ENCODE data around the gene MED15.

The MED15 gene

GRCh38 chr22:20563941-20564371 lies 56.5 kb downstream of the MED15 start:
- Histone ChIP-seq H3K27ac (ENCODE audit: low read depth in 2 of 2, low read length in 2 of 2) (no peak overlapping the region), H3K4me1 (ENCODE audit: control insufficient read depth in 2 of 2, insufficient read depth in 2 of 2, low read length in 2 of 2) (peaks cover 0 to 11% of the 10 kb centered on the region in 2 donors), H3K9me3 (ENCODE audit: control insufficient read depth in 2 of 2, low read length in 2 of 2) (no peaks in the 10 kb centered on the region), H3K36me3 (ENCODE audit: control insufficient read depth in 2 of 2, insufficient read depth in 2 of 2, low read length in 2 of 2) (peaks cover 42 to 52% of the 10 kb centered on the region in 2 donors), H3K27me3 (ENCODE audit: control insufficient read depth in 2 of 2, insufficient read depth in 2 of 2, low read length in 2 of 2) (no peaks in the 10 kb centered on the region), H3K9ac (ENCODE audit: low read depth in 1 of 2, low read length in 2 of 2) (no peak overlapping the region), H3K4me3 (ENCODE audit: low read length in 2 of 2) (no peak overlapping the region)

GRCh38 chr22:20565079-20565734 lies 57.8 kb downstream of the MED15 start:
- Histone ChIP-seq H3K36me3 (ENCODE audit: control insufficient read depth in 2 of 2, insufficient read depth in 2 of 2, low read length in 2 of 2) (peaks cover 39 to 51% of the 10 kb centered on the region in 2 donors), H3K27ac (ENCODE audit: low read depth in 2 of 2, low read length in 2 of 2) (no peak overlapping the region), H3K9me3 (ENCODE audit: control insufficient read depth in 2 of 2, low read length in 2 of 2) (no peaks in the 10 kb centered on the region), H3K9ac (ENCODE audit: low read depth in 1 of 2, low read length in 2 of 2) (no peak overlapping the region), H3K4me3 (ENCODE audit: low read length in 2 of 2) (no peak overlapping the region), H3K4me1 (ENCODE audit: control insufficient read depth in 2 of 2, insufficient read depth in 2 of 2, low read length in 2 of 2) (peaks cover 0 to 13% of the 10 kb centered on the region in 2 donors), H3K27me3 (ENCODE audit: control insufficient read depth in 2 of 2, insufficient read depth in 2 of 2, low read length in 2 of 2) (no peaks in the 10 kb centered on the region)

- Histone ChIP-seq H3K4me3 (ENCODE audit: low read length in 2 of 2) (no peak overlapping the region), H3K9me3 (ENCODE audit: control insufficient read depth in 2 of 2, low read length in 2 of 2) (no peaks in the 10 kb centered on the region), H3K27me3 (ENCODE audit: control insufficient read depth in 2 of 2, insufficient read depth in 2 of 2, low read length in 2 of 2) (no peaks in the 10 kb centered on the region), H3K9ac (ENCODE audit: low read depth in 1 of 2, low read length in 2 of 2) (no peak overlapping the region), H3K4me1 (ENCODE audit: control insufficient read depth in 2 of 2, insufficient read depth in 2 of 2, low read length in 2 of 2) (peaks cover 0 to 13% of the 10 kb centered on the region in 2 donors), H3K27ac (ENCODE audit: low read depth in 2 of 2, low read length in 2 of 2) (no peak overlapping the region), H3K36me3 (ENCODE audit: control insufficient read depth in 2 of 2, insufficient read depth in 2 of 2, low read length in 2 of 2) (peaks cover 39 to 51% of the 10 kb centered on the region in 2 donors)
These were observed 58.4 kb downstream of the MED15 start for GRCh38 chr22:20565761-20566160.

- no peaks in the 10 kb centered on the region for H3K27me3 ChIP-seq (ENCODE audit: control insufficient read depth in 2 of 2, insufficient read depth in 2 of 2, low read length in 2 of 2)
- H3K27ac ChIP-seq (ENCODE audit: low read depth in 2 of 2, low read length in 2 of 2) = no peak overlapping the region
- peaks cover 0 to 13% of the 10 kb centered on the region in 2 donors for H3K4me1 ChIP-seq (ENCODE audit: control insufficient read depth in 2 of 2, insufficient read depth in 2 of 2, low read length in 2 of 2)
- no peak overlapping the region for H3K4me3 ChIP-seq (ENCODE audit: low read length in 2 of 2)
- no peak overlapping the region for H3K9ac ChIP-seq (ENCODE audit: low read depth in 1 of 2, low read length in 2 of 2)
- H3K36me3 ChIP-seq (ENCODE audit: control insufficient read depth in 2 of 2, insufficient read depth in 2 of 2, low read length in 2 of 2) = peaks cover 47 to 58% of the 10 kb centered on the region in 2 donors
- no peaks in the 10 kb centered on the region for H3K9me3 ChIP-seq (ENCODE audit: control insufficient read depth in 2 of 2, low read length in 2 of 2)
These were observed 59.2 kb downstream of the MED15 start for GRCh38 chr22:20566420-20567260.

- Histone ChIP-seq H3K4me1 (ENCODE audit: control insufficient read depth in 2 of 2, insufficient read depth in 2 of 2, low read length in 2 of 2) (peaks cover 0 to 13% of the 10 kb centered on the region in 2 donors), H3K27me3 (ENCODE audit: control insufficient read depth in 2 of 2, insufficient read depth in 2 of 2, low read length in 2 of 2) (no peaks in the 10 kb centered on the region), H3K27ac (ENCODE audit: low read depth in 2 of 2, low read length in 2 of 2) (peak overlapping the region in 1 of 2 donors; percentile 0), H3K4me3 (ENCODE audit: low read length in 2 of 2) (no peak overlapping the region), H3K9ac (ENCODE audit: low read depth in 1 of 2, low read length in 2 of 2) (no peak overlapping the region), H3K9me3 (ENCODE audit: control insufficient read depth in 2 of 2, low read length in 2 of 2) (no peaks in the 10 kb centered on the region), H3K36me3 (ENCODE audit: control insufficient read depth in 2 of 2, insufficient read depth in 2 of 2, low read length in 2 of 2) (peaks cover 54 to 61% of the 10 kb centered on the region in 2 donors)
These were observed 60.0 kb downstream of the MED15 start for GRCh38 chr22:20567371-20567847.

GRCh38 chr22:20567993-20568417 lies 60.6 kb downstream of the MED15 start:
- no peak overlapping the region for H3K27ac ChIP-seq (ENCODE audit: low read depth in 2 of 2, low read length in 2 of 2)
- H3K36me3 ChIP-seq (ENCODE audit: control insufficient read depth in 2 of 2, insufficient read depth in 2 of 2, low read length in 2 of 2) = peaks cover 55 to 67% of the 10 kb centered on the region in 2 donors
- H3K9me3 ChIP-seq (ENCODE audit: control insufficient read depth in 2 of 2, low read length in 2 of 2) = no peaks in the 10 kb centered on the region
- no peaks in the 10 kb centered on the region for H3K27me3 ChIP-seq (ENCODE audit: control insufficient read depth in 2 of 2, insufficient read depth in 2 of 2, low read length in 2 of 2)
- no peak overlapping the region for H3K9ac ChIP-seq (ENCODE audit: low read depth in 1 of 2, low read length in 2 of 2)
- H3K4me3 ChIP-seq (ENCODE audit: low read length in 2 of 2) = no peak overlapping the region
- H3K4me1 ChIP-seq (ENCODE audit: control insufficient read depth in 2 of 2, insufficient read depth in 2 of 2, low read length in 2 of 2) = peaks cover 0 to 13% of the 10 kb centered on the region in 2 donors

- H3K9ac ChIP-seq (ENCODE audit: low read depth in 1 of 2, low read length in 2 of 2) = no peak overlapping the region
- H3K36me3 ChIP-seq (ENCODE audit: control insufficient read depth in 2 of 2, insufficient read depth in 2 of 2, low read length in 2 of 2) = peaks cover 61 to 70% of the 10 kb centered on the region in 2 donors
- peaks cover 0 to 13% of the 10 kb centered on the region in 2 donors for H3K4me1 ChIP-seq (ENCODE audit: control insufficient read depth in 2 of 2, insufficient read depth in 2 of 2, low read length in 2 of 2)
- no peaks in the 10 kb centered on the region for H3K9me3 ChIP-seq (ENCODE audit: control insufficient read depth in 2 of 2, low read length in 2 of 2)
- peak overlapping the region in 1 of 2 donors; percentile 5 for H3K27ac ChIP-seq (ENCODE audit: low read depth in 2 of 2, low read length in 2 of 2)
- no peaks in the 10 kb centered on the region for H3K27me3 ChIP-seq (ENCODE audit: control insufficient read depth in 2 of 2, insufficient read depth in 2 of 2, low read length in 2 of 2)
- no peak overlapping the region for H3K4me3 ChIP-seq (ENCODE audit: low read length in 2 of 2)
These were observed 61.2 kb downstream of the MED15 start for GRCh38 chr22:20568502-20569058.

- H3K4me1 ChIP-seq (ENCODE audit: control insufficient read depth in 2 of 2, insufficient read depth in 2 of 2, low read length in 2 of 2) = peaks cover 3 to 13% of the 10 kb centered on the region in 2 donors
- H3K36me3 ChIP-seq (ENCODE audit: control insufficient read depth in 2 of 2, insufficient read depth in 2 of 2, low read length in 2 of 2) = peaks cover 69 to 77% of the 10 kb centered on the region in 2 donors
- no peaks in the 10 kb centered on the region for H3K9me3 ChIP-seq (ENCODE audit: control insufficient read depth in 2 of 2, low read length in 2 of 2)
- no peak overlapping the region for H3K9ac ChIP-seq (ENCODE audit: low read depth in 1 of 2, low read length in 2 of 2)
- H3K27me3 ChIP-seq (ENCODE audit: control insufficient read depth in 2 of 2, insufficient read depth in 2 of 2, low read length in 2 of 2) = no peaks in the 10 kb centered on the region
- H3K27ac ChIP-seq (ENCODE audit: low read depth in 2 of 2, low read length in 2 of 2) = peak overlapping the region; percentile 5 to 38
- H3K4me3 ChIP-seq (ENCODE audit: low read length in 2 of 2) = no peak overlapping the region
These were observed 61.9 kb downstream of the MED15 start for GRCh38 chr22:20569059-20570058.

GRCh38 chr22:20571078-20571503 lies 63.7 kb downstream of the MED15 start:
- peaks cover 61 to 80% of the 10 kb centered on the region in 2 donors for H3K36me3 ChIP-seq (ENCODE audit: control insufficient read depth in 2 of 2, insufficient read depth in 2 of 2, low read length in 2 of 2)
- no peaks in the 10 kb centered on the region for H3K27me3 ChIP-seq (ENCODE audit: control insufficient read depth in 2 of 2, insufficient read depth in 2 of 2, low read length in 2 of 2)
- no peaks in the 10 kb centered on the region for H3K9me3 ChIP-seq (ENCODE audit: control insufficient read depth in 2 of 2, low read length in 2 of 2)
- H3K4me3 ChIP-seq (ENCODE audit: low read length in 2 of 2) = no peak overlapping the region
- no peak overlapping the region for H3K27ac ChIP-seq (ENCODE audit: low read depth in 2 of 2, low read length in 2 of 2)
- H3K4me1 ChIP-seq (ENCODE audit: control insufficient read depth in 2 of 2, insufficient read depth in 2 of 2, low read length in 2 of 2) = peaks cover 8 to 13% of the 10 kb centered on the region in 2 donors
- no peak overlapping the region for H3K9ac ChIP-seq (ENCODE audit: low read depth in 1 of 2, low read length in 2 of 2)

Data from mucosa of rectum (tissue), 2 donors.